HUDEP-2 (cell line): ENCODE data around the gene ZNF516.

Experiments used
- DNase-seq, 76 experiments: peaks; one replicate each; lab custom pipeline; 2025; ENCODE audit not compliant: unreplicated experiment in 76 of 76; lab: John Stamatoyannopoulos, UW

The ZNF516 gene

DNA sequence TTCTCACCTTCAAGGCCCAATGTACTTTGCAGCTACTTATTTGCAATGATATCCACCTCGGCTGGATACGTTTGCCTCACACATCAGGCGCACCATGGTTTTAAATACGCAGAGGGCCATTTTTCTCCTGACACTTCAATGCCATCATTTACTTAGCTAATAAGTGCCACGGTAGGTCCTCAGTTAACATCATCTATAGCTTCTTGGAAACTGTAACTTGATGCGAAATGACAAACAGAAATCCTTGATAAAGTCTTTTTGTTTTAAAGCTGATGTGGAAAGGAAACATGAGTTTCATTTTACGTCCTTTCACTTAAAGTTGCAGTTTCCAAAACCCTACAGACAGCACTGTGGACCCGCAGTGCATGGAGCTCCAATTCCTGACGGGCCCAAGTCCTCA, 37.1 kb downstream of the ZNF516 start:
- DNase-seq = no peak

DNA sequence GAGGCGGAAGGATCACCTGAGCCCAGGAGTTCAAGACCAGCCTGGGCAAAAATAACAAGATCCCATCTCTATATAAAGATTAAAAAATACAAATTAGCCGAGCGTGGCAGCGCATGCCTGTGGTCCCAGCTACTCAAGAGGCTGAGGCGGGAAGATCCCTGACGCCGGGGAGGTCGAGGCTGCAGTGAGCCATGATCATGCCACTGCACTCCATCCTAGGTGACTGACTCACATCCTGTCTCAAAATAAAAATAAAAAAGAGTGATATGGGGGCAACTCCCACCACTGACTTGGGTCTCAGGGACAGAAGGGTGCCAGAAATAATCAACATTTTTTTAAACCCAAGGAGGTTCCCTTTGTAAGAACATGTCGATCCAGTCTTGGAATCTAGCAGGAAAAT, 37.6 kb downstream of the ZNF516 start:
- DNase-seq = no peak

DNA sequence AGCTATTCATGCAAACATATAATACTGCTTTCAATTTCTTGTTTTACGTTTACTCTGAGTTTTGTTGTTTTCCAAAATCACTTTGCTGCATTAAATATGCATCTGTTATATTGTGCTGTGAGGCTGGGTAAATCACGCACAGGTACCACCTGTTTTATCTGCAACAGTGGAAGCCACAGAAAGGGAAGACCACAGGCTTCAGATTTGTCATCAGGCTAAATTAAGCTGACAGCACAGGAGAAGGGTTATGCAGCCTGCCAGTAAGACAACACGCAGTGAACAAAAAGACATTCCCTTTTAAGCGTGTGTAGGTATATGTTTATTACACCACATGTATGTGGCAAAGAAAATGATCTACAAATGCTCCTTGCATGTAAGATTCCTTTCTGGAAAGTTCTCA, 38.2 kb downstream of the ZNF516 start:
- DNase-seq = no peak

DNA sequence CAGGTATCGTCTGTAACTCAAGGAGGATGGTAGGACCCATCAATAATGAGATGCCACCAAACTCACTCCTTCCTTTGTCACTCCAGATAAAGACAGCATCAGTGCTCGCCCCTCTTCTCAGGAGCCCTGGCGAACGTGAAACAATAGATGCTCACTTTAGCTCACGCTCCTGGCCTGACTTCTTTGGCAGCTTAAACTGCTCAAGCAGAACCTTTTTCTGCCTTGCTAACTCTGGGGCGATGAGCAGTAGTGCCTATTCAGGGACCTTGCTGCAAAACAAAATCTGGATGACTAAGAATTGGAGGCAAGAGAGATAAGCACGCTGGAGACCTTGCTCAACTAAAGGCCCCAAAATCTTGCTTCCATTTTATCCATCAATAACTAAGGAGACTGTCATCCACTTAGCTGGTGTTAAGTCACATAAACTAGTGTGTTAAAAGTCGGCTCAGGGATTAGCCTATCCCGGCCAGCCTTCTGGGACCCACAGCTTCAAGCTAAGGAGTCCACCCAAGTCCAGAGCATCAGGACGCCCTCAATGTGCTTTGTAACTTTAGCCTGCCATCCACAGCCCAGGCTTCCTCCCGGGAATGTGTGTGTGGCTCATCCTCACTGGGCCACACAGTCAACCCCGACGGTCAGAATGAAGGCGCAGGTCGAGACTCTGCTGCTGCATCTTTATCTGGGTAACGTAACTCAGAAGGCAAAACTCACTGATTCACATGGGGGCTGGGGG, 38.9 kb downstream of the ZNF516 start:
- no peak for DNase-seq

DNA sequence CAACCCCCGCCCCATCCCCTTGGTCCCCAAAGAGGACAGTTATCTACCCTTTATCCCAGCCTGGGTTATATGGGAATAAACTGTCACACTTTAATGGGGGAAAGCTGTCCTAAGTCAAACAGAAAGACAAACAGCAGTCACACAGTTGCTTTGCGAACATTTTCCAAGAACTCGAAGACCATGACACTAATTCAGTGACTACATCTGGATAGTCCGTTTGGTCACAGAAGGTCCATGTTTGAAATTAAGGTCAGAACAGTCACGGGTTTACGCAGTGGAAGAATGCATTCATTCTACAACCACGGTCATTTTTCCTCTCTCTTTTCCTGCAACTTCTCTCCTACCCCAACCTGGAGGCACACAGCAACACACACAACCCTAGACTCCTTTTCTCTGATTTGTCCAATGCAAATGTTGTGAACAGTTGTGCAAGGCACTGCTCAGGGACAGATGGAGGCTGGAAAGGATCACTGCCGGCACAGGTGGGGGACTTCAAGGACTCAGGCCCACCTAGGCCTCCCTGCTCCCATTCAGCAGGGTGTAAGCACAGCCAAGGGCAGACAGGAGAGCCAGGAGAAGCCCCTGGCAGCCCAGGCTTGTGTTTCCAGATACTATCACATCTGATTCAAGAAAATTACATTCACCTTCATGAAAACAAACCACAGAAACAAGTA, 39.9 kb downstream of the ZNF516 start:
- DNase-seq = no peak

DNA sequence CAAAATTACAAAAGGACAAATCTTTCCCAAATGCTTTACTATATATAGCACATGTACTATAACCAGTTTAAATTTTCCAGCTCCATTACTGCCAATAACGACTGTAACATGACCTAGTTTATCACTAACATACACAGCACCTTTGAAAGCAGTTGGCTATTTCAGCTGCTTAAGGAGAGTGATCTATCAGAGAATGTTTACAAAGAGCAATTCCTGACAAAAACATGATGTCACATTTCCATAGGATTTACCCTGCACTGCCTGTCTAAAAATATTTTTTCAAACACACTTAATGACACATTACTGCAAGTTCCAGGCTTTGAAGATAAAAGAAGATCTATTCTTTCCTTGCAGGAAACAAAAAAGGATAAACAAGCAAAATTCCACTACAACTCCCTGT, 40.6 kb downstream of the ZNF516 start:
- DNase-seq = no peak

DNA sequence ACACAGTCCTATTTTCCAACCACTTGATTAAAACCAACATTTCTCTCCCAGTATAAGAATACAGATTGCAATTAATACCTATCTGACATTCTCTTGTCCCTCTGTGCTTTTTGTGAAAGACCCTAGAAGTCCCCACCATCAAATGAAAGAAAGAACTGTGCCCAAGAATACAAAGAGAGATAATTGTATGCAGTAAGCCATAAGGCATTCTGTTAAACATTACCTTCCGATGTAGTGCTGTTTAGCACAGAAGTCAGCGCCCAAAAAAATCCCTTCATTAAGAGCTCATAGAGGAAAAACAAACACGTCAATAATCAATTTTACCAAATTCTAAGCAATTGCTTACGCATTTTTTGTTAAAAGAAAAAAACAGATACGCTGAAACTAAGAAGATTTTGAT, 41.1 kb downstream of the ZNF516 start:
- no peak for DNase-seq

DNA sequence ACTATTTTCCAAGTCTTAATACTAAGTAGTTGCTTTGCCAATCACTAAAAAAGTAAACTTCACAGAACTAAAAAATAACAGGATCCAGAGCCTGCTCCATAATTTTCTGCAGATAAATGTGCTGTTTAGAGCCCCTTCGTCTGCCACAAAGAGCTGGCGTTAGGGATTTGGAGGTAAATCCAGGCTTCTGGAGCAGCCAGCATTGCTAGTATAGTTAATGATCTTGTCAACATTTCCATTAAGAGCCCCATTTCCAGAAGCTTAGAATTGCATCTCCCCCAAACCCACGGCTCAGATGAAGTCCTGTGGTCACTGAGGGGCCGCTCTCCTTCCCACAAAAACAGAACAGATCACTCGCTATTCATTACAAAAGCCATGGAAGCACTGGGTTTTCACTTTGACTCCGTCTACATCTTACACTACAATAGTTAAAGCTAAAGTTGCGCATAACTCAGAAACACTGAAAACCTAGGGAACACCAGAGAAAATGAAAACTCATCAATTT, 41.9 kb downstream of the ZNF516 start:
- no peak for DNase-seq

DNA sequence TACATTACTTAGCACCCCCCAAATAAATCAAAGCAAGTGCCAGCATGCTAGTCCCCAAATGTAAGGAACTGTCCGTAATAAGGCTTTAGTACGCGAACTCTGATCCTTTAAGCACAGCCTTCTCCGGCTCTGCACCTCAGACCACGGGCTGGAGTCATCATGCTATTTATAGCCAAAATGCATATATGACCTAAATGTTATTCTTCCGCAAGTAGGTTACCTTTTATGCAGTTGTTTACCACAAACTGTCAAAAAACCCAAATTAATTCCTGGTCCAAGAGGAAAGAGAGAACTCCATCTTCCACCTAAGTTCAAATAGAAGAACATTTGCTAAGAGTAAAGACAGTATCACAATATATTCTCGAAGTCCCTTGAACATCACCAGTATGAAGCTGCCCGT, 42.7 kb downstream of the ZNF516 start:
- DNase-seq = no peak

DNA sequence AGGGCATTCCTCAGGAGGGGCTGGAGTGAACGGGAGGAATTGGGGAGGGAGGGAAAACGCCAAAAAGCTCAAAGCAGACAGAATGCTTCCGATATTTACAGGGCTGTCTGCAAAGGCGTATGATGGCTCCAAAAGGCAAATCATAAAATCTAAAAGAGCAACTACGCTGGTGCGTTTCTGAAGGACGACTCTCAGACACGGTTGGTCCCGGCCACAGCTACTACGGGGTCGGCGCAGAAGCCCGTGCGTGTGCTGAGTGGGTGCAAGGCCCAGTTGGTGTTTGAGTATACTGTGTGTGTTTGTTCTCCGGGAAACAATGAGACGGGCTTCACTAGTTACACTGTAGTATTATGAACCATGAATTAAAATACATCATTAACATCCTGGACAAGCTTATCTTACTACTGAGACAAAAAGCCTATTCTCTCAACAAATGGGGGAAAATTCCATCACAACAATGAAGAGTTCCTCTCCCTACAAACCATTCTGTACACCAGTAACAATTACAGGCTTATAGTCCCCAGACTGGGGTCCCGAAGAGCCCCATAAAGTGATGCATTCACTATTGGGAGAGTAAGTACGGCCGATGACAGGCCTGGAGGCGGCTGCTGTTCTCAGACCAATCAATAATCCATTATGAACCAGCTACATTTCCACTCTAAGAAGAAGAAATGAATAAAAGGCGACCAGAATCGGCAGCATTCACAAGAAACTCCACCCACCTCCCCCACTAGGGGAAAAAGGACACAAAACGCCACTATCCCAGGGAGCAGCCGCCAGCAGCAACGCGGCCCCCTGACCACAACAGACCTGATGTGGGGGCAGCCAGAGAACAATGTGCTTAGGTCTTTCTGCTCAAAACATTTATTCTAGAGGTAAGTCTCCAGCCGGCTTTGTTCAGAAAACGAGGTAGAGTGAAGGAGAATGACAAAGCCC, 43.4 kb downstream of the ZNF516 start:
- no peak for DNase-seq

DNA sequence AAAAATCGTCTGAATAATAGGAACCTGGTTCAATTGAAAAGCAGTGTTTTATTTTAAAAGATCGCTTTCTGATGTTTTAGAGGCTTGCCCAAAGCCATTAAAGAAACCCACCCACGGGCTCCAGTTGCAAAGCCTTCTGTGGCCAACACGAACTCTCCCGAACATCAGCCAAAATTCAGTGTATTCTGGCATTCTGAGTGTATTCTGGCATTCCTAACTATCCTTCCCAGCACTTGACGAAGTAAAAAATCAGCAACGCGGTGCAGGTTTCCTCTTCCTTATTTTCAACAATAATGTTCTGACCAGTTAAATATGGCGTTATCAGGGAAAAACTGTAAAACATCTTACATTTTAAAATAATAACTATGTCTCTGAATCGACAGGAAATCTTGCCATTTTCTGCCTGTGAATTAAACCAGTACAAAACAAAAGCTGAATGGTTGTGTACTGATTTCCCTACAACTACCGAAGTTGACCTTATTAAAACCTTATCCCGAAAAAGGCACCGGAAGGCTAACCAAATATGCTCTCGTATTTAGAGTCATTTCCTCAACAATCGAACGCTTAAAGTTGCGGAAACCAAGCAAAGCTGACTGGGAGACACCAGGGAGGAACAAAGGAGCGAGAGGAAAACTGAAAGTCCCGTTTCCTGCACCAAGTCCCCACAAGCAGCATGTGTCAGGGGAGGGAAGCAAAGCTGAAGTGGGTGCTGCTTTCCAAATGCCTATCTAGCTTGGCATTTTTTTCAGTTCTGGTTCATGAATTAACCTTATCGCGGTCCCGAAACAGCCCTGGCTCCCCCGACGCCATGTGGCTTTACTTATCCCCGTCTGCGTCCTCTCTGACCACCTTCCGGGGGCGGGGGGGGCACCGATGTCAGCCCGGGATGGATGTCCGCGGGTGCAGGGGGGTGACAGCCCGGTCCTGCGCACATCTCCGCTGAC, 44.3 kb downstream of the ZNF516 start:
- peak in 24 of 76 experiments; percentile 2 to 45 (median 22) for DNase-seq

DNA sequence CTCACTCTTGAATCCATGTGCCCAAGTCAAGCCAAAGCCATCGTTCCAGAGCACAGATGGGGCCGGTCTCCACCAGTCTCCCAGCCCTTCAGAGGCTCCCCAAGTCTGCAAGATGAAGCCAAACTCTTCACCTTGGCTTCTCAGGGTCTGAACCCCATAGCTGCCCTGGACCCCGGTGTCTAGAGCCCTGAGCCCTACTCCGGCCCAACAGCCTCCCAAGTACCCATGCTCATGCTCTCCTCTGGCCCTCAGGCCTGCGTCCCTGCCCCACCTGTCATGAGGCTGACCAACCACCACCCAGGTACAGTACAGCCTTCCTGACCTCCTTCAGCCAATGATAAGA, 46.0 kb downstream of the ZNF516 start:
- no peak for DNase-seq

DNA sequence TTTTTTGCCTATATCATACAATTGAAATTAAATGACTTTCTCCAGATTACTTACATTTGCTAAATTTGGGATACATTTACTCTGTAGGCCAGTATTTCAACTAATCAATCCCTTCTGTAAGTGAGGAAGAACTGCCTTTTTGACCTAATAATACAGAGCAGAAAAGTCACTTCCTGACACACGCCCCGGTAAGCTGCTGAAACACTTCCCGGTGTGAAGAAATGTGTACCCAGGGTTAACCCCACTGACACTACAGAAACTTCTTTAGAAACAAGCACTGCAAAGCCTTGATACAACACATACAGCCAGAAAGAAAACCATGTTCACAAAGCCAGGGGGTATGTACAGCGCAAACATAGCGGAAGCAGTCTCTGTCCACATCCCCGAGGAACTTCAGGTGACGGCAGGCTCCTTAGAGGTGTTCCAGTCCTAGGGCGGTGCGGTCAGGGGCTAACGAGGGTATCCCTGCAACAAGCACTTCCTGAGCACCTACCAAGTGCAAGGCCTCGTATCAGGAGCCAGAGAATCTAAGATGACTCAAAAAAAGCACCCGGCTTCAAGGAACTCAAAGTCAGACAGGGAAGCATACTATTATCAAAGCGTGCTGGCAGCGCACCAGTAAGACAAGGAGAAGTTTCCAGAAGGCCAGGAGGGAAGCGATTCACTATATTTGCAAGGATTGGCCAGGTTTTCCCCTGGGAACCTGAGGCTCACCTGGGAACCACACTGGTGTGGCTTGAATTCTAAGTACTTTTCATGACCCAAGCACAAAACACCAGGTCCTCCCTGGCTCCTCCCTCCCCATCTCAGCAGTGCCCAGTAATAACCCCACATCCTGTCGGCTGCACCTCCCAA, 46.6 kb downstream of the ZNF516 start:
- no peak for DNase-seq

DNA sequence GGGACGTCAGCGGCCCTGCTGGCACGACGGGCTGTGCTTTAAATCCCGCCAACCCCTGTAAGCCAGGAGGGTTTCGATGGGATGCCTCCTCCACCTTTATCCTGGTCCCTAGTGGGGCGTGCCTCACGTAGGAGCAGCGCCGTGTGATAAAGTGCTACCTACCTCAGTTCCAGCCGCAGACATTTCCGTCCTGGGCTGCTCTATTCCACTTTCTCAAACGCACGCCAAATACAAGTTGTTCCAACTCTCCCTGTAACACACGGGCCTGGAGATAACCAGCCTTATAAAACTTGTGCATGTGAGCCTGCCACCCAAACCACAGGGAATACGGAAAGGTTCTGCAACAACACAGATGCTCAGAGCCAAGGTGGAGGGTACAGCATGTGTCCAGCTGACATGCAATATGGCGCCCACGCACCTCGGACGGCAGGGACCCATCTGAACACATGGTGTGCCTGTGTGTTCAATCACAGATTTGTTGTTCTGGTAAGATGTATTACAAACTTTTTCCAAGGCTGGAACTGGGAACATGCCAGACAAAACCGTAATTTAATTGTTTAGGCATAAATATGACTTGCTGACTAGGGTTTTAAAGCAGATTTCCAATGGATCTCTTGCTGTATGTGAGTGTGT, 47.7 kb downstream of the ZNF516 start:
- no peak for DNase-seq

DNA sequence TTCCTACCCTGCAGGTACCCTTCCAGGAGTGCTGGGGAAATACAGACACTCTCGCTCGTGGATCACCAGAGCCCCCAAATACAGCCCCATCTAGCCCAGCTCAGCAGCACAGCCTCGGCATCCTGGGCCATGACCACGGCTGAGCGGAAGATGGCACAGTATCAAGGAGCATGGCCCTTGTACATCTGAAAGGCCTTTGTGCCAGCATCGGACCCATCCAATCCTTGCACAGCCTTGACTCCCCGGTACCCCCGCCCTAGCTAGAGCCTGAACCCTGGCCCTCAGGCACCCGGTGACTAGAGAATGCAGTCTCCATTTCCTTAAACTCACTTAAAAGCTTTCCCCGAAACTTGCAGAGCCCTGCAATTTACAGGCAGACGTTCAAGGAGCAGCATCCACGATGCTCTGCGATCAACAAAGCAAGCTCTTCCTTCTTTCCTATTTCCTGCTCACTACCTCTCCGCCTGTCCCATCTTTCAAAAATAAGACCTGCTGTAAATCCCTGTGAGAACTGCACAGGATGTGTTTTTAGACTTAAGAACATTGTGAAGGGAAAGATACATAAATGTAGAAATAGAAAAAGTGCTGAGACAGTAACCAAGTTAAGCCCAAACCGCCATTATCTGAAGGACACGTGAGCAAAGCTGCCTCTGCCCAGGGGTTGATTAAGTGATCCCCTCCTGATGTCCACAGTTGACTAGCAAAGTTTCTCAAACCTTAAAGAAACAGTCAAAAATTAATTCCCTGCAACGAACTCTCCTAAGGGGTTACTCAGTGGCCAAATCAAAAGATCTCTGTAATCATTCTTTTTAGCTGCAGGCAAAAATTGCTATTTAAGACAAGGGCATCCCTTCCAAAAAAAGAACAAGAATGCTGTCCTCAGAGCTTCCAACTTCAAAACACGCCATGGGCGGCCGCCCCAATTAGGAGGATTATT, 48.5 kb downstream of the ZNF516 start:
- DNase-seq = no peak

DNA sequence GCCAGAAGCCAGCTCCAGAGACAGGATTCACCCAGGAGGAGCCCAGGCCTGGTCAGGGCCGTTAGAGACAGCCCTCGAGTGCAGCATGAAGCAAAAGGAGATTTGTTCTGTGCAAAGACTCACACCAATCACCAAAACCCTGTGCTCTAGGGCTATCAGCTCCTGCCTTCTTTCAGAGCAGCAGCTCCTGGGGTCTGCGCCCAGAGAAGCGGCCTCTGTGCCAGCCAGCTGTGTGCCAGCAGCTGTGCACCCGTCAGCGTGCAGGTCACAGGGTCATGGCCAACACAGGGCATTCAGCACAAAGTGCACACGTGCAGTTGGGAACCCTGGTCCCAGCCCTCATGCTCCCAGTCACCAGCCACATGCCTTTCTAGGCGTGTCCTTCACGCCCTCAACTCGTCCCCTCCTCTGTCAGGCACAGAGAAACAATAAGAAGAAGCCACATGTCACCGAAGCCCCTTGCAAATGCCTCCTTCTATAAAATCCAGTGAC, 49.3 kb downstream of the ZNF516 start:
- no peak for DNase-seq

DNA sequence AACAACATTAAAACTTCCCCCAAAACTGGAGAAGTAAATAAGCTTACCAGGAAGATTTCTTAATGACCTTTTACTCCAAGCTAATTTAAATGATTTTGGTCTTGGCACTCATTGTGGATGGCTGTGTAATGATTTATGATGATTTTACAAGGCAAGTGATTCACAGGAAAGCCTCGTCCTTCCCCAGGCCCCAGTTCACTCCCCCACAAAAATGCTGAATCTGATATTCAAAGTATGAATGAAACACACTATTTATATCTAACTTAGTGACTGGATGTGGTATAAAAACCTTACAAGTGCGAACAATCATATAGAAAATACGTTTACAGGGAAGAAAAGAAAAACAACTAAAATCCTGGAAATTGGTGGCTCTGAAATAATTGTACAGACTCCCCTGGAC, 49.8 kb downstream of the ZNF516 start:
- no peak for DNase-seq
